ENCODE data around the gene NOX3.

The NOX3 gene

DNA sequence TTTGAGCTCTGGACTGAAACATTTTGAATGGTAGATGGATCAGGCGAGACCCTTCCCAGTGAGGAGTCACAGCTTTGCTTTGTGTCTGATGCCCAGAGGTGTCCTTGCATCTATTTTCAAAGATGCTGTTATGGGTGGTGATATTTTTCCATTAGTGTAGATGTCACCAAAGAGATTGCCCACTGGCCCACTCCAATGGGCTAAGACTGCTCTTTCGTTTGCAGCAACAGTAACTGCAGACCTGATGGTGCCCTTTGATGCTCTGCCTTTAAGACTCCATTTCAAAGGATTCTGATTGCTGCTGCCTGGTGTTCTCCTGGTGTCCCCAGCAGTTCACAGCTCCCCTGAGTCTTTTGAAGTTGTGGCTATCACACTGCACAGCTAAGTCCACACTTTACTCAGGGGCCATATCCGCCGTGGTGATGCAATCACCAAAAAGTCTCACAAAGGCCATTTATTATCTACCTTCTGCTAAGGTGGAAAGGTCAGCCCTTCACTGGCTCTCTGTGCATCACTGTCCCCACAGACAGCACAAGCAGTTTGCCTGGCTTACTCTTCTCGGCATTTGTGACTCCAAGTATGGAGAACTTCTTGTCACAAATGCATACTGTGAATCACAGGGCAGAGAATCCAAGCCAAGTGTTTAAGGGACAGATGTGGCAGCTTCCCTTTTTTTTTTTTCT is 56.4 kb downstream of the NOX3 start:
- no peak for DNase-seq

DNA sequence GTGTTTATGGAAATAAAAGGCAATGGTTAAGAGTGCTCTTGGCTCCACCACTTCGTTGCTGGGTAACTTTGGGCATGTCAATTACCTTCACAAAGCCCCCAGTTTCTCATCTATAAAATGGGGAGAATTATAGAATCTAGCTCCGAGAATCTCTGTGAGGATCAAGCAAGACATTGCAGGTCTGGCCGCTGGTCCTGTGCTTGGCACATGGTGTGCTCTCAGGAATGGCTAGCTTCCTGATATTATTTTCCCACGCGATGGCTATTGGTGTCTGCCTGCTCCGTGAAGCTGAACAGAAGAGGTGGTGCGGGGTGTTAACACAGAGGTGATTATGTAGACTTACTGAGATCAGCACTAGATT is 57.0 kb downstream of the NOX3 start:
- DNase-seq = no peak

DNA sequence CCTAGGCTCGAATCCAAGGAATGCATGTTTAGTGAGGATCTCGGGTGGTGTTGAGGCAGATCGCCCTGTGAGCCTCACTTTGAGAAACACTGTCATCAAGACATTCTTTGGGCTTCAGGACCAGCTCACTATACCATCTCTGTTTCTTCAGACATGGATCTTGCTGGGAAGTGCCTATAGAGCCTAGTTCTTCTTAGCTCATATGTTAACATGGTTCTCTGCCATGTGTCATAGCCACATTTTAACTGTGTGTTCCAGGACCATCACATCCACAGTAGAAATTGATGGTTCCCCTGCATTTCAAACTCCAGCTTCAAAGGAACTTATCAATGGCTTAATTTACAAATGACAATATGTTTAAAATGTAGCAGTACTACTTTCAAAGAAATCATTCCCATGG is 57.4 kb downstream of the NOX3 start:
- no peak for DNase-seq

DNA sequence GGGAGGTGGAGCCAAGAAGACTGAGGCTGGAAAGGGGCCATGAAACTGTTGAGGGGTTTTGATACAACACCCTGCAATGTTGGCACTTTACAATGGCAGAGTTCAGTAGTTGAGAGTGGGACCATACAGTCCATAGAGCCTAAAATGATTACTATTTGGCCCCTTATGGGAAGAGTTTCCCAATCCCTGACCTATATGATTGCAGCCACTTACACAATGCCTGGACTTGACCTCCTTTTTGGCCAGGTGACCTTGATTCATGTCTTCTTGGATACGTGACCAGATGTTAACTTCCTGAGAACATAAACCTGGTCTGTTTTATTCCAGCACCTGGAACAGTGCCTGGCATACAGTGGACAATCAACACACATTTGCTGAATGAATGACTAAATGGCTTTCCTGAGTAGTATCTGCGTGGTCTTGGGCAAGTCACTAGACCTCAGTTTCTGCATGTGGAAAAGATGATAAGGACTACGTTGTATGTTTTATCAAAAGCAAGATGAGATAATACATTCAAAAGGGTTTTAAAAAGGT is 58.4 kb downstream of the NOX3 start:
- DNase-seq = no peak

DNA sequence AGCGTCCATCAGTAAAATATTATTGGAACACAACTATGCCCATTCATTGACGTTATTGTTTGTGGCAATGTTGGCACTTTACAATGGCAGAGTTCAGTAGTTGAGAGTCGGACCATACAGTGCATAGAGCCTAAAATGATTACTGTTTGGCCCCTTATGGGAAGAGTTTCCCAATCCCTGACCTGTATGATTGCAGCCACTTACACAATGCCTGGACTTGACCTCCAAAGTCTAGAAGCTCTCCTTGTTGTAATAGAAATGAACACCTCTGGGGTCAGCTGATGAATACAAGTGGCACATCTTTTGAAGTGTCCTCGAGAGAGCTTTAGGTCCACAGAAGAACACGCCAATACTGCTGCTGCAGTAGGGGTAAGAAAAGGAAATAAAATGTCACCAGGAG is 59.0 kb downstream of the NOX3 start:
- no peak for DNase-seq

DNA sequence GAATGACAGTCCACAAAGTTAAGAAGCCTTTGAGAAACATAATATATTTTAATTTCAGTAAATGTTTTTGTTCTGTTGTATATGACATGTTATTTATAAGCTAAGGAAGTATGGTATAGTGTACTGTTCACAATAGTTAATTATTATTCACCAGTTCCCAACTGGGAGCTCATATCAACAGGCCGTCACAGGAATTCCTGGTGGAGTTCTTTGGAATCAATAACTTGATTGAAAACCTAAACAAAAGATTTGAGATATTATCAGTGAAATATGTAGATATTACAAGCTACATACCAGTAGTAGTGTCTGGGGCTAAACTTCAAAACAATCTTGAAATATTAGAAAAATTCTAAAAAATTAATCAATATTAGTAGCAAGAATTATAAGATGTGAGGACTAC is 60.3 kb downstream of the NOX3 start:
- no peak for DNase-seq

DNA sequence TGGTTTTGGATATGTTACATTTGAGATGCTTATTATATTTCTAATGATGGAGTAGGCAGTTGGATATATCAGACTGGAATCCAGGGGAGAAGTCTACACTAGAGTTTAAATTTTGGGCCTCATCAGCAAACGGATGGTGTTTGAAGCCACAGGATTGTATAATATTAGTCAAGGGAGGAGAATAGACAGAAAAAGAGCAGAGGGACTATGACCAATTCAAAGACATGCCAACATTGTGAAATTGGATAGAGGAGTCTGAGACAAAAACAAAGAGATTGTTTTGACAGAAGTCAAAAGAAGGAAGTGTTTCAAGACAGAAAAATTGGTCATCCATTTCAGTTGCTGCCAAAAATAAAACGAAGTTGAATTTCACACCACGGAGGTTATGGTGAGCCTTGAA is 66.5 kb downstream of the NOX3 start:
- no peak for DNase-seq

DNA sequence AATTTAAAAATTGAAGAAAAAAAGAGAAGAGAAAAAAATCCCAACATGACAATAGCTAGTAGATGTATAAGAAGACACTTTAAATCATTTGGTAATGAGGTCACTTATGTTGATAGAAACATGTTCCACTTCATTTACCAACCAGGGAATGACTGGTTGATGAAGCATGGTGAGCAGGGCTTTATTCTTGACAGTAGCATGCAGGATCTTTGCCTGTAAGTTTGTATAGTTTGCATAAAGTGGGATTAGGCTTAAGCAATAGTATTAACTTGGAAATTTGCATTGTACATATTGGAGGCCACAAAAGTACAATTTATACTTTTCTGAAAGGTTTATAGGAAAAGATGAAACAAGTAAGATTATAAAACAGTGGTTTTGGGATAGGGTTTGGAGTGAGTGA is 67.0 kb downstream of the NOX3 start:
- no peak for DNase-seq

DNA sequence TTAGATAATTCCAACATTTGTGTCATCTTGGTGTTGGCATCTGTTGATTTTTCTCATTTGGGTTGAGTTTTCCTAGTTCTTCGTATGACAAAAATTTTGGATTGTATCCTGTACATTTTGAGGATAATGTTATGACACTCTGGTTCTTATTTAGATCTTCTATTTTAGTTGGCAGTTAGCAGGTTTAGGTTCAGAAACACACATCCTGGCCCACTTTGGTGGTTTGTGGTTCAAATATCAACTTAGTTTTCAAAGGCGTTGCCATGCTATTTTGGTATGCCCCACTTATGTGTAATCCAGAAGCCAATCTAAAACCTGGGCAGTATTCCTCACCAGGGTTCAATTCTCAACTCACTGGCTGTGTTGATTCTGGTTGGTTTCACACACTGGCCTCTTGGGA is 68.2 kb downstream of the NOX3 start:
- DNase-seq = no peak

DNA sequence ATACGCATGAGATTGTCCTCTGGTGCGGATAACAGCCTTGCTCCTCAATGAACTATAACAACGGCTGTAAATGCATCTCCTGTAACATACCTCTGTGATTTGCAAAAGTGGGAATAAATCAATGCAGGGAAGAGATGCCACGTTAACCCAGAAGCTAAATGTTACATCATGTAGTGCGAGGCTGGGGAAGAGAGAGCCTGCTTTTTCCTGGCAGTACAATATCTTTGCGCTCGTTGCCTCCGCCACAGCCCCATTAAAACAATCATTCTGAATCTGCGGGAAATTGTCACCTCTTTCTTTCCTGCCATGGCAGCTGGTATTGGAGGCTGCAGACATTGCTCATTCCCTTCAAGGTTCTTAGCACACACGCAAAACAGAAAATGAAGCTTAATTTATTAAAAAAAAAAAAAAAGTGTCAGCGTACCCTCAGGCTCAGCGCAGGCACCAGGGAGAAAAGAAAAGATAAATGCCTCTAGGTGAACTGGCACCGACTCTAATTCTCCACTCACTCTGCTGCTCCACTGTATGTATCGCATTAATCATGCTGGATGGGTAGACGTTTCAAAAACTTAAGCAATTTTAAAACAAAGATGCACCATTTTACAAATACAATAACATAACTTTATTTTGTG is 71.2 kb downstream of the NOX3 start:
- DNase-seq = no peak

DNA sequence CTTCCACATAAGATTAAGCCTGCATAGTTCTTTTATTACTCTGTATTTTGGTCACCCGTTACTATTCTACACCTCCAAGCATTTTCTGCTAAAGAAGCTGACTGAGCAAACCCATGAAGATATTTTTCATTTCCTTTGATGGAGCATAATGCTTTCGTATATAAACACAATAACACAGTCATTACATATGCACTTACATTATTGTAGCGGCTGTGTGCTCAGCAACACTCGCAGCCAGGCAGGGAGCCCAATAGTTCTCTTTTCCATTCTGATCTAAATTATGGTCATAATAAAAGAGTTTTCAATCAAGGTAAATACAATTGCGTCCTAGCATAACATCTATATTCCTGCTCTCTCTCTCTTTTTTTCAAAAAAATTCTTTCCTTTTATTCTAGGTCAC is 71.7 kb downstream of the NOX3 start:
- no peak for DNase-seq

DNA sequence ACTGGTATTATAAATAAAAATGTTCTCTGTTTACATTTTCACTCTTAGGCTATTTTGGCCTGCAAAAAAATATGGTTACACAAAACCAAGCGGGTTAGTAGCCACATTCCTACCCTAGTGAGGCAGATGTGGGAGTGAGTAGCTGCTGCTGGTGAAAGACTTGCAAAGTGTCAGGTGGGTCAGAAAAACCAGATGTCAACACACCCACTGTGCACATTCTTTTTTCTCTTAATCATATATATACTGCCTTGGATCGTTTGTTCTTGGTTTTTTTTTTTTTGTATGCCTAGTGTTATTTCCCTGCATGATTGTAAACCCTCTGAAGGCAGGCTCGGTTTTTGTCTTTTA is 73.3 kb downstream of the NOX3 start:
- DNase-seq = no peak

DNA sequence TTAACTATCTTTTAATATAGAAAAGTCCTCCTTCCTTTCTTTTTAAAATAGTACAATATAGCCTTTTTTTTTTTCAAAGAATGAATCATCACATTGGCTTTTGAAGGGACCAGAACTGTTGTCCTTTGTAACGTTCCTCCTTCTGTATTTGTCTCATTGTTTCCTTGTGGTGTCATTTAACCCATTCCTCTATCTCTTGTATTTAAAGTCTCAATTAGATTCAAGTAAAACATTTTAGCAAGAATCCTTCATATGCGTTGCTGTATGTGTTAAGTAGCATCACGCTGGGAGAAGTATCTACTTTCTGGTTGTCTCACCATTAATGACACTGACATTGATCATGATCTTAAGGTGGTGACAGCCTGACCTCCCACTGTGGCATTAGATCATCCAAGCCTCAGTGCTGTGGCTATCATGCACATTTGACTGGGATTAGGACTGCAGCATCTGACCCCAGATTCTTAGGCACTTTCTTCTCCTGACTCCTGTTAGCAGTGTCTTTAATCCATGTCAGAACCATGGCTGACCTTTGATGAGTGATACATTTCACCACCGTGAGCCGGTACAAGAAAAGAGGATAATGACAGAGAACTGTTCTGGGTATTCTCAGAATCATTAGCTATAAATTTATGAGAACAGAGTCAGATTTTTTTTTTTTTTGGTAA is 73.8 kb downstream of the NOX3 start:
- DNase-seq = no peak

DNA sequence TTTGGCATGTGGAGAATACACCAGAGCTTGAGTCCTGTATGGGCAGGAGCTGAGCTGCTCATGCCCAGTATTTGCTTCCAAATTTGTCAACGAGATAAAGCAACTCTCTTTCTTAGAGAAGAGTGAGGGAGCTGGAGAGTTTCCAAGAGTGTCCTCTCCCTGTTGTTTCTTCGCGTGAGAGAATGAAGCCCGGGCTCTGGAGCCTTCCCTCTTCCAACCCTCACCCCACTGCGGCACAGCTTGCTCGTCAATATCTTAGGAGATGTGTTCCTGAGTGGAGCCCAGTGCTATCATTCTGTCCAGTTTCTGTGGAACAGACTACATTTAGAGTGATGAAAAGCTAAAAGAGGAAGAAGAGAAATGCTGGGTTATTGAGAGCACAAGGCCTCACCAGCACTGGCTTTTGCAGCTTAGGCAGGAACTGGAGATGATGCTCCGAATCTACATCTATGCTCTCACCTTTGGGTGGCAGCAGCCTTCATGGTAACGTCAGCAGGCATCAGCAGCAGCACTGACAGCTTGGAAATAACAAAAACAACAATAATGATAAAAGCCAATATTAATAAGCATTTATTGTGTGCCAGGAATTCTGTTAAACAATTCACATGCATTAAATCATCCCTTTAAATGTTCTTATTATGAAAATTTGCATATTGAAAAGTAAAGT is 74.8 kb downstream of the NOX3 start:
- DNase-seq = no peak

DNA sequence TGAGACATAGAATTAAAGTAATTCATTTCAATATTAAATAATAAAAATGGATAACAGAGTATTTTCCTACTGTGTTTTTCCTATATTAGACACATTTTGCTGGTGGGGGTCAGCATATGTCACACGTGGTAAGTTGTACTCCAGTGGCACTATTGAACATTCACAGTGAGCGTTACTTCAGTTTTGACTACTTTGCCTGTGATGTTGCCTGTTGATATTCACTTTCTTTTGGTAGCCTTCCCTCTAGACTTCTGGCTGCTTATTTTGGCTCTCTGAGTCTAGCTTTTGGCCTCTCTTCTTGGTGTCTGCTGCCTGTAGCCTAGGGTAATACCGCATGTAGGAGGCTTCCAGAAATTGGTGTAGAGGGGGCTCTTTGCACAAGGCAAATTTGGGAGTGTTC is 76.9 kb downstream of the NOX3 start:
- DNase-seq = no peak

DNA sequence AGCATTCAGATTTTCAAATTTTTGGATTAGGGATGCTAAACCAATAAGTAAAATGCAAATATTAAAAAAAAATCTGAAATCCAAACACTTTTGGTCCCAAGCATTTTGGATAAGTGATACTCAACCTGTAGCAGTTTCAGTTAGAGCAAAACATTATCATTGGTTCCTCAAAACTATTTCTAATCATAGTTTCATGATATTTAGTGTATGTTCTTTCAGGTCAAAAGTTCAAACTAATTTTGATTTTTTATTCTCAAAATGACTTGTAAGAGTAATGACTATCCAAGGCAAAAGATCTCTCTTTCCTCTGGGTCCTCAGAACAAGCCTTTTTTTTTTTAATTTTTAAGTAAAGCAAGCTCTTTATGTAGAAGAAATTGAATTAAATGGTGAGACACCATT is 77.4 kb downstream of the NOX3 start:
- DNase-seq = no peak

DNA sequence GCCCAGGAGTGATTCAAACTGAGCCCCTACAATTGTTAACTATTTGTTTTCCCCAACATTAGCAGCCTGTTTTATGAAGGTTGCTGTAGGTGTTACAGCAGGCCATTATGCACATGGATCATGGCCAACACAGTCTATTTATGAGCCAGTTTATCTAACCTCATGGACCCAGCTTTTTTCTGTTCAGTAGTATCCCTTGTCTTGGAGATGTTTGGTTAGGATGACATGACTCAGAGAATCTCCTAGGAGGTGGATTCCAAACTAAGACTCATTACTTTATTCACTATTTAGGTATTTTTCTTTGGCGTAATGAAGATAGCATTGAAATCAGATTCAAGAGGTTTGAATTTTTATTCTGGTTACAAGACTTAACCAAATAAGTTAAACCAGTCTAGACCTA is 78.6 kb downstream of the NOX3 start:
- DNase-seq = no peak

DNA sequence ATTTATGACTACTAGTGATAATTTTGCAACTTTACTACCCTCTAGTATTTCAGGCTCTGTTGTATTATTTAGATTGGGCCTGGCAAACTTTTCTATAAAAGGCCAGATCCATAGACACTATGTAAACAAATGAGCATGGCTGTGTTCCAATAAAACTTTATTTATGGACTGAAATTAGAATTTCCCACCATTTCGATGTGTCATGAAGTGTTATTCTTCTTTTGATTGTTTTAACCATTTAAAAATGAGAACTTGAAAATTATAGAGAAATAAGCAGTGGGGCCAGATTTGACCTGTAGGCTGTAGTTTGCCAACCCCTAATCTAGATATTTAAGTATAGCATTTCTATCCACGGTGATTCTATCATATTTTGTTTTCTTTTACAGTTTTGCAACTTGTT is 79.8 kb downstream of the NOX3 start:
- no peak for DNase-seq

DNA sequence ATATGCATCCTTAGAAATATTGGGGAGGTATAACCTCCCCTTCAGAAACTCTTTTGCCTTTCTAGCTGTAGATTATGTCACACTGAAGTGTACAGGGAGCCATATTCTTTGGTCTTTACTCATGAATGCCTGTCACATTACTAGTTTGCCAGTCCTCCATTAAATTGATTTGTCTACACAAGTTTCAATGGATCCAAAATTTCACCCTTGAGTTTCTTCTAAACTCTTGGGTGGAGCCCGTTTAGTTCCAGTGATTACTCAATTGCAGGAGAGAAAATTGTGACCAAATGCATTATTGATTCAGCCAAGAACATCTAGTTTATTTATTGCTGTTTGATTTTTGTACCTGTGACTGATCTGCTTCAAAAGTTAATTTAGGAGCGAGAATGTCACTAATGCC is 81.0 kb downstream of the NOX3 start:
- DNase-seq = no peak

DNA sequence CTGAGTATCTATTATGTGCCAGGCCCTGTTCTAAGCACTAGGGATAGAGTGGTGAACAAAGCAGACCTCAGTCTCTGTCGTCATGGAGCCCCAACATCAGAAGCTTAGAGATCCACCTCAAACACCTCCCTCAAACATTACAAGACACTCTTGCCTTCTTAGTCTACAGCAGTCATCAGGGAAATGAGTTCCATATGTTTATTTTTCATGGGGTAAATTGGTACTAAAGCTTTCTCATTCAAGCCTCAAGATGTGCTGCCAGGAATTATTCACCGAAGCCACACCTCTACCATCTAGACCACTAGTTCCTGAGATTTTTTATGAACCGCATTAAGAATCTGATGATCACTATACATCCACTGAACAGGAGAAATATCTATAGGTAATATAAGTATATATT is 82.4 kb downstream of the NOX3 start:
- no peak for DNase-seq

DNA sequence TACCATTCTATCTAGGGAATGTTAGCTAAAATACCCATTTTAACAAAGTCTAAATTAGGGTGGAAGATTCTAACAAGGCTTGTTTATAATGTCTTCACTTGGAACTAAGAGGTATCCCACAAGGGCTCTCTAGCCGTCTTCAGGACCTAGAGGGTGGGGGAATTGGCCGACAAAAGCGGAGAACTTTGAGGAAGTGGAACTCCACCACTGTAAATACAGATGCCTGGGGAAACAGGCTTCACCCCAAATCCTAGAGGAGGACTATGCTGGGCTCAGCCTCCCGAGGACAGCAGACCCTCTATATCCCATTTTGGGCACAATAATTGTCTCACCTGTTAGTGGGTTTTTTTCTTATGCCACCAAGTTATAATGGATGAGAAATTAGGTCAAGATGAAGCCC is 83.4 kb downstream of the NOX3 start:
- no peak for DNase-seq

DNA sequence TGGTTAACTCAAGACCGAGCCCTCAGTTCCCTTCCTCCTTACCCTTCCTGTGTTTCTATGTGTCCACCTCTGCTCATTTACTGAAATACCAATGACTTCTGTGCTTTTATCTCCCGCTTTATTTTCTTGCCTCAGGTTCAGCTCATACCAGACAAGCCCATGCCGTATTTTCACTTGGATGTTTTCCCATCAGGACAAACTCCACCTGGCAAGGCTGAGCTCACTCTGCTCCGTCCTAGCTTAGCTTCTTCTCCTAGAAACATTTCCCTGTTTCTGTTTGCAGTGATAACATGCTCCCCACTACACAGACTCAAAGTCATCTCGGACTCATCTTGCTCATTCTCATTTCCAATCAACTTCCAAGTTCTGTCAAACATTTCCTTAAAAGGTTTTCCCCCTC is 84.4 kb downstream of the NOX3 start:
- DNase-seq = no peak

DNA sequence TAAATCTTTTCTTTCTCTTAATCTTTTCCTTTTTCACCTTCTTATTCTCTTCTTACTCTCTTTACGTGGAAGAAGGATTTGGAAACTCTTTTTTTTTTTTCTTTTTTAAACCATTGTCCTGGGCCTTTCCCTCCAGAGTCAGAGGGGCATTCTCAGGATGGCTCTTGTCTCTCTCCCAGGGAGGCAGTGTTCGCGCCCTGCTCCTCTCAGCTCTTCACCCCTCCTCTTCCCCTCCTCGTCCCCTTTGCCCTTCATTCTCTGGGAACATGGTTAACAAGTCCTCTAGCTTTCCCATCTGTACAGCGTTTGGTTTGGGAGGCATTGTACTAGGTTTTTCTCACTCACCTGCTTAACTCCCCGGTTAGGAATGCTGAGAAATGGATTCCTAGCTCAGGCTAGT is 89.3 kb downstream of the NOX3 start:
- DNase-seq = no peak

DNA sequence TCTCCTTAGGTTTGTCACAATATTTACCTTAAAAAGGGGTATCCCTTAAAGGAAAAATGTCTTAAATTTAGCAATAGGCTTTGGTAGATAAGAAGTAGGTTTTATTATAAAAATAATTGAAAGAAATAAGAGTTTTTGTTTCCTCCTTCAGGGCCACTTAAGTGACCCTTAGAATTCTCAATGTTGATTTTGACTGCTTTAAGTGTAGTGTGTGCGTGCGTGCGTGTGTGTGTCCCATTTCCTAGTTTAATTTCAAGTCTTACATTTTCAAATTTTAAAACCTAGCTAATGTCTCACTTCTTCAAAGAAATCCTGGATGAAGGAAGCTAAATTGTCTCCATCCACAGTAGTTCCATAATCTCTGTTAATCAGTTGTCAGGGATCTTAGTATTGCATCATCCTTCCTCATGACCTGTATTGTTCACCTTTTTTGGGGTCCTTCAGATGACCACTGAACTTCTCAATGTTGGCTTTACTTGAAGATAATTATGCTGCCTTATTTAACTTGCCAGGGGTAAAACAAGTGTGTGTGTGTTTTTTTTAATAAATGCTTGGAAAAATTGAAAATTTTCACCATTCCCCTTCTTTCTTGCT is 90.7 kb downstream of the NOX3 start:
- no peak for DNase-seq

Data from hippocampal formation (tissue), 2 donors.